AG20443 (cell line): ENCODE measurements around the gene KMT5B.

ENCODE experiments used
- DNase-seq: peaks from one replicate; pipeline ENCODE4 v3.0.0; 2012; ENCODE audit warnings: low spot score, mixed read lengths

The KMT5B gene

GRCh38 chr11:68215524-68216170, 2.6 kb upstream of the KMT5B start:
- no peak for DNase-seq

GRCh38 chr11:68215087-68215445, 2.0 kb upstream of the KMT5B start:
- DNase-seq, result no peak

- DNase-seq, result no peak
Measured at GRCh38 chr11:68214173-68215086, 1.3 kb upstream of the KMT5B start.

DNA sequence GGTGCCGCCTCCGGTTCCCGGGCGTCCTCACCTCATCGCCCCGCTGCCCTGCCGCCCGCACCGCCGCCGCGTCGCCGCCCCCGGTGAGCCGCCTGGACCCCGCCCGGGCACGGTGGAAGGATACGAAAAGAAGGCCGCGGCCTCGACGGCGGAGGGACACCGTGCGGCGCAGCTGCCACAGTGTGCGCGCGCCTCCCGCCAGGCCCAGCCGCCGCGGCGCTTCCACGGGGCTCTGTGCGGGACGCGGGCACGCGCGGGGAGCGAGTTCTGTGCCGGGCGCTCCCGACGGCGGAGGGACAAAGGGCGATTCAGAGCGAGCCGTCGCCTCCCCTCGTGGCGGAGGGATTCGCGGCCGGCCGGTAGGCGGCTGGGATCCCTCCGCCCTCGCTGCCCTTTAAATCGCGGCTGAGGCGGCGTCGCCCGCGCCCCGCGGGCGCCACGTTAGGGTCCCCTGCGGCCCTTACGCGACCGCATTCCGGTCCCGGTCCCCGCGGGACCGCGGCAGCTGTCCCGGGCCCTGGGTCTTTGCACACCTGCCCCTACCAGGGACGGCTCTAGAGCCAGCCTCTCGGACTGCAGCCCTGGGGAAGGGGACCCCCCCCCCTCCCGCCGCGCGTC, 568 bp upstream of the KMT5B start:
- DNase-seq, result peak; percentile 94

GRCh38 chr11:68212421-68213134, 518 bp downstream of the KMT5B start:
- DNase-seq, result peak; percentile 94

- no peak for DNase-seq
Measured at GRCh38 chr11:68211546-68211945, 1.6 kb downstream of the KMT5B start.

DNA sequence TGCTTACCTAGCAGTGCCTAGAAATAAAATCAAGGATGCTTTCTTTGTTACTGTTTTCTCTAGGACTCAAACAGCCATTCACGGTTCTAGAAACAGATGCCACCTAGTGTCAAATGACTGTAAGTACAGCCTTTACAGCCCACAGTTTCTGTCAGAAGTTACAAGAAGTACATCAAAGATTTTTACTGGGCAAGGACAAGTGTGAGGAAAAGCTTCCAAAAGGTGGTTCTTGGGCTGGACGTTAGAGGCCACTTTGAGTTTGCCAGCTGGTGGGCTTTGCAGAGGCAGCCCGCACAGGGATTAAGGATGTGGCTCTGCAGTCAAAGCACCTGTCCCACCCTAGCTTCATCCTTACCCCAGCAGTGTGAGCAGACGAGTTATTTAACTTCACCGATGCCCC, 6.9 kb downstream of the KMT5B start:
- peak; percentile 62 for DNase-seq

GRCh38 chr11:68204402-68204801, 8.7 kb downstream of the KMT5B start:
- DNase-seq, result no peak

GRCh38 chr11:68202165-68202564, 10.9 kb downstream of the KMT5B start:
- DNase-seq, result no peak

- no peak for DNase-seq
Measured at GRCh38 chr11:68201492-68201891, 11.6 kb downstream of the KMT5B start.

- DNase-seq, result peak; percentile 79
Measured at GRCh38 chr11:68200639-68201038, 12.5 kb downstream of the KMT5B start.

DNA sequence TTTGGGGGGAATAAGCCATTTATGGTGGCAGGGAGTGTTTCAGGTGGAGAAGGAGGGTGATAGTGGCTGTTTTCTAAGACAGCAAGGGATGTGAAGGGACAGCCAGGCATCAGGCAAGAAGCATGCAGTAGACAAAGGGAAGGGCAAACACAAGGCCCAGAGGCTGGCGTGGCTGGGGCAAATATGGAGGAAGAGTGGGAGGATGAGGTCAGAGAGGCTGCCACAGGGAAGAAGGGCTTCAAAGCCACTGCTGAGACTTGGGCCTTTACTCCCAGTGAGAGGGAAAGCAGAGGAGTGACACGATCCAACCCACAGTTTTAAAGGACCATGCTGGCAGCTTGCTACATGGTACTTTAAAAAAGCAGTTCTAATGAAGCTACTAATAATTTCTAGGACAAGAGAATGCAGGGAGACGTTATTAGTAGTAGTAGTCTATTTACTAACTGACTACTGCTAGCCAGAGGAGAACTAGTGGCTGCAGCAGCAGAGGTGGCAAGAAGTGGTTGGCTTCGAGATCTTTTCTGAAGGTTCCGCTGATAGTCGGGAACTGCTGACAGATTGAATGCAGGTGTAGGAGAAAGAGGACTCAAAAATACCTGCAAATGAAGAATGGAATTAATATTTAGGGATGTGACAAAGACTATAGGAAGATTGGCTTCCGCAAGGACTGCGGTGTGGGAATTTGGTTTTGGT, 13.7 kb downstream of the KMT5B start:
- DNase-seq, result no peak

DNA sequence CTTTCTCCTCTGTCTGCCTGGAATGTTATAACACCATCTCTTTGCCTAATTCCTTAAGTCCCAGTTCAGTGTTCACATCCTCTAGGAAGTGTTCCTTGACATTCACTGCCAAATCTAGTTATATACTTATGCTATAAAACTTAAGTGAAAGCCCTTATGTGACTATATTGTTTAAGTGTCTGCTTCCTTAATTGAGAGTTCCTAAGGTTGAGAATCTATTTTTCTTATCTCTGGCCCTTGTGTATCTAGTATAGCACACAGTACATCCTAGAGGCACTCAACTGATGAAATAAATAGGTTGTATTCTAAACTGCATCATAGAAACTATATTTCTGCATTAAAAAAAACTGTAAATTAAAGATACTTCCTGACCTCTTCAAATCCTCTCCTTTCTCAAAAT, 16.9 kb downstream of the KMT5B start:
- DNase-seq, result no peak

DNA sequence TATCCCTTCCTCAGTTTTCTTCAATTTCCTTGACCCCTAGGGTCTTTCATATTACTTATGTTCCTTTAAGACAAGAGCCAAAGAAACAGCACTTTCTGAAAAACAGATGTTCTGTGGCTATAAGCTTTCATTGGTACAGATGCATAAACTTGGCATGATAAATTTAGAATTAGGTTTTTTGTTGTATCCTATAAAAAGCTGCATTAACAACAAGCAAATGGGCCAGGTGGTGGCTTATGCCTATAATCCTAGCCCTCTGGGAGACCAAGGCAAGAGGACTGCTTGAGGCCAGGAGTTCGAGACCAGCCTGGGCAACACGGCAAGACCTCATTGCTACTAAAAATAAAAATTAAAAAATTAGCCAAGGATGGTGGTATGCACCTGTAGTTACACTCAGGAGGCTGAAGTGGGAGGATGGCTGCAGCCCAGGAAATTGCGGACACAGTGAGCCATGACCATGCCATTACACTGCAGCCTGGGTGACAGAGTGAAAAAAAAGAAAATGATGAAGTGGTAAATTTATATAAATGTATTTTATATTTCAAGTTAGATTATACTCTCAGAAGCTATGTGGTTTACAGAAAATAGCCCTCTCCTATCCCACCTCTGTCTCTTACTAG, 18.3 kb downstream of the KMT5B start:
- no peak for DNase-seq

DNA sequence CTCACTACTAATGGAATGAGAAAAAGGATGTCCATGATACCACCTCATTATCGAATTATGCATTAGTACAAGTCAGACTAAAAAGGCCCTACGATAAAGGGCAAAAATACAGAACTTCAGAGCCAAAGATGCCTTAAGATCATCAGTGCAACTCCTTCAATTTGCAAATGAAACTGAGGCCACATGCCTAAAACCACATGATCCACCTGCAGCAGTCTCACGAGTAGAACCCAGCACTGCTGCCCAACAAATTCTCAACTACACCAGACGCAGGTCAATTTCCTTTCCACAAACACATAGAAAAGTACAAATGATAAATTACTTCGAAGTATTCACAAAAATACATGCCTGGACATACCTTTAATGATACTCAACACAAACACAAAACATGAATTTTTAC, 20.1 kb downstream of the KMT5B start:
- no peak for DNase-seq

GRCh38 chr11:68191661-68192579, 21.2 kb downstream of the KMT5B start:
- DNase-seq, result no peak

DNA sequence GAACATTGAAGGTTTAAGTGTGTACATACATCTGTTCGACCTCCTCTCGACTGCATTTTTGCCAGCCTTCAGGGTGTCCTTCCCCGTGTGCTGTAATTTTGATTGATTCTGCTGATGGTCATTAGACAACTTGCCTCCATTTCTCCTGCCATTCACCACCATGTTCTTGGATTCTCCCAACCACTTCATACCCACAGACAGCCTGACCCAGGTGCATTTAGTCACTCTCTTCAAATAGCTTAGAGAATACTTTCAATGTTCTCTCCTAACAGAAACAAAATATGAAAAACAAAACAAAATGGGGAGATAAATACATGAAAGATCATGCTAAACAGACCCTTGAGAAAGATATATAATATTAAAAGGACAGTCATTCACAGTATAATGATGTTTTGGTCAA, 23.2 kb downstream of the KMT5B start:
- DNase-seq, result no peak

DNA sequence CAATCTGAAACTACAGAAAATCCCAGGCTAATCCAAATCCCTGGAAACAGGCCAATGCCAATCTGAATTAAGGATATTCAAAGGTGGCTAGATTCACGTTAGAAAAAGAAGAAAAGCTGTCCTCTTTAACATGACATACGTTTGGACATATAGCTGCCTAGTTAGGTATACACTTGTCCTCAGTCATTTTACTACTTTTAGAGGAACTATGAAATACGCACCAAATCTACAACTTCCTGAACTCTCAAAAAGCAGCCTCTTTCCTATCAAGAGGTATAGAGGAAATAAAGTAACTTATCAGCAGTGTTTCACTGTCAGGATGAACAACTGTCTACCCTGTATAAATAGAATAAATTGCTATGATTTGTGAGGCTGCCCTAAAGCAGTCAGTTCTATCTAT, 24.0 kb downstream of the KMT5B start:
- no peak for DNase-seq

GRCh38 chr11:68186061-68186460, 27.0 kb downstream of the KMT5B start:
- no peak for DNase-seq

DNA sequence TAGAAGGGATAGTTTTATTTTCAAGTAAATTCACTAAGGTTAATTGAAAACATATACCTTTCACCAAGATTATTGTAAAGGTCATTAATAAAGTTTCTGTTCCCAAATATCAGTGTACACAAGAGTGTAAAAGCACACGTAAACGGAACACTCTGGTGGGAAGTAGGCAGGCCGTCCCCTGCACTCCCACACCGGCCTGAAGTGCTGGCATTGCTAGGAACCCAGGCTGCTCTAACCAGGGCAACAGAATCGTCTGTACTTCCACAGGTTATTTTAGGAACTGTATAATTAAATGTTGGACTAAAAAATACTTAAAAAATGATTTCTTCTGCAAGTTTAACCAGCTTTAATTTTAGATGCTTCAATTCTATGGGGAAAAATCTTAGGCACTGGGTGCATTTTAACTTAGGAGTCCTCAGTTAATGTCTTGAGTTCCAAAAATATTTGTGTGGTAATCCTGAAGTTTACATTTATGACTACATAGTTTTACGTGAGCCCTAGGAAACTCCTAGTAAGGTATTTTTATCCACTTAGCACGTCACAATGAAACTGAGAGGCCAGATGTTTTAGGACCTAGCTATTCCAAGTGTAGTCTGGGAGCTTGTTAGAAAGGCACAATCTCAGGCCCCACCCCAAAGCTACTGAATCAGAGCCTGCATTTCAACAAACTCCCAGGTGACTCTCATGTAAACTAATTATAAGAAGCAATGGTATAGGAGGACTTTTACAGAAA, 31.2 kb downstream of the KMT5B start:
- no peak for DNase-seq
